Spleen (tissue), 7 donors: ENCODE results near the gene ABCA3.

Experiments used
- POLR2A ChIP-seq, 3 donors: fragments of 450-650 bp; IDR thresholded peaks; one replicate each; pipeline ENCODE4 v1.5.1; 2017; ENCODE audit warnings: antibody characterized with exemption in 3 of 3, mild to moderate bottlenecking in 1 of 3
- TF ChIP-seq, protein P1 (sequence below), 11 experiments: fragments of 200-600 bp in 7 of 11; fragments of 450-650 bp in 4 of 11; sonication (generic) in 4 of 11; IDR thresholded peaks in 8 of 11; conservative IDR thresholded peaks in 3 of 11; 1 replicate in 7 of 11; 2 replicates in 4 of 11; pipeline versions ENCODE4 v1.4.0 to v1.8.0; 2016 to 2021; ENCODE audit warnings: antibody characterized with exemption in 11 of 11, inconsistent platforms in 4 of 11, mild to moderate bottlenecking in 1 of 11
- donor health status: DM: no; HTN: no; CAD: no; lungs with moderate emphysema.
- donor health status: DM: no; HTN: no; CAD: no.
- donor health status: DM: no; HTN: no; CAD: no.

DNA sequence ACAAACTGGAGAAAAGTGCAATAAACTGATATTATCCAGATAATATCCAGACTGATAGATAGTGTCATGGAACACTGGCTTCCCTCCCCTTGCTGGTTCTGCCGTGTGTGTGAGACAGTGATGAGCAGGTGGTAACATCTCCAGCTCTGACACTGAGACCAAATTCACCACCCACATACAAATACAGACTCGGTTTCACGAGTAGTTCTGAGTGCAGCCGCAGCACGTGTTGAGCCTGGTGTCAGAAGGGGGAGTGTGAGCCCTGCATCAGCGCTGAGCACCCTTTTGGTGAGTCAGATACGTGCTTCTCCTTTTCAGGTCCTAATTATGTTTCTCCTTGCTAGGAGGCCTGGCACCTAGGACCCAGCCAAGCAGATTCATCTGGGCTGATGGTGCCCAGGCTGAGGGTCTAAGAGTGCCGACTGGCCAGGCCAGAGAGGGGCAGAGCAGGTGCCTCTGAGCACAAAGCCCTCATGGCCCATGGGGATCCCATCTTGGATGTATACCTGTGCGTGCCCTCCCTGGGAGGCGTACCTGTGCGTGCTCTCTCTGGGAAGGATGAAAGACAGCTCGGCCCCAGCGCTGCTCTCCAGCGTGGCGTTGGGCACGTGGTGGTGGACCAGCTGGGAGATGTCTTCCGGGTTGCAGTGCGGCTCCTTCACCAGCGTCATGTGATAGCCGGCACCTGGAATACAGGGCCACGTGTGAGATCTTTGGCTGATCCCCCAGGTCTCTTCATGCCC is 45.3 kb downstream of the ABCA3 start:
- TF ChIP-seq, protein P1, sequence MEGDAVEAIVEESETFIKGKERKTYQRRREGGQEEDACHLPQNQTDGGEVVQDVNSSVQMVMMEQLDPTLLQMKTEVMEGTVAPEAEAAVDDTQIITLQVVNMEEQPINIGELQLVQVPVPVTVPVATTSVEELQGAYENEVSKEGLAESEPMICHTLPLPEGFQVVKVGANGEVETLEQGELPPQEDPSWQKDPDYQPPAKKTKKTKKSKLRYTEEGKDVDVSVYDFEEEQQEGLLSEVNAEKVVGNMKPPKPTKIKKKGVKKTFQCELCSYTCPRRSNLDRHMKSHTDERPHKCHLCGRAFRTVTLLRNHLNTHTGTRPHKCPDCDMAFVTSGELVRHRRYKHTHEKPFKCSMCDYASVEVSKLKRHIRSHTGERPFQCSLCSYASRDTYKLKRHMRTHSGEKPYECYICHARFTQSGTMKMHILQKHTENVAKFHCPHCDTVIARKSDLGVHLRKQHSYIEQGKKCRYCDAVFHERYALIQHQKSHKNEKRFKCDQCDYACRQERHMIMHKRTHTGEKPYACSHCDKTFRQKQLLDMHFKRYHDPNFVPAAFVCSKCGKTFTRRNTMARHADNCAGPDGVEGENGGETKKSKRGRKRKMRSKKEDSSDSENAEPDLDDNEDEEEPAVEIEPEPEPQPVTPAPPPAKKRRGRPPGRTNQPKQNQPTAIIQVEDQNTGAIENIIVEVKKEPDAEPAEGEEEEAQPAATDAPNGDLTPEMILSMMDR (IDR thresholded peaks at IDR 0.05 in 8 of 11, conservative IDR thresholded peaks at IDR 0.05 in 3 of 11): no peak
- no peak for TF ChIP-seq POLR2A (IDR thresholded peaks at IDR 0.05)
